Stimulated activated CD4-positive, alpha-beta T cell treated with anti-CD3 and anti-CD28 coated beads, Interleukin-12 subunit alpha, Interleukin-12 subunit beta, amount 100 ng/mL, for 4 hours (primary cell): ENCODE data around the gene MSH3.
"Not testable (repeated sequence)": the region's sequence is repeated elsewhere in the genome, so short reads cannot be mapped to it uniquely, and the experiment has no call there.

Experiments
- DNase-seq: peaks from one replicate; pipeline ENCODE4 v3.0.0-alpha.2; 2020

Gene MSH3

GRCh38 chr5:80759866-80760577 is 105.6 kb downstream of the MSH3 start:
- DNase-seq = no peak

DNA sequence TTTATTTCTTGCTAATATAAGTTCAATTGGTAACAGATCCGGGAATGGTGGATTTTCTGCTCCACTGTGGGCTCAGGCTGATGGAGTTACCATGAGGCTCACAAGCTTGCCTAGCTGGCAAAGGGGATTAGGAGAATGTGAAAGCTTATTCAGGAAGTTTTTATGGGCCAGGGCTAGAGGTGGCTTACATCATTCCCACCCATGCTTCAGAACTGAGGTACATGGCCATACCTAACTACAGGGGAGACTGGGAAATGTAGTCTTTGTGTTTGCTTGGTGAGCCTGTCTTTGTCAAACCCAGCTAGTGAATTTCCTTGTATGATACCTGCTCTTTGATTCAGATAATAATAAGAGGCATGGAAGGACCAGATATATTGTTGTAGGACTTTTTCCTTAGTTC is 106.2 kb downstream of the MSH3 start:
- no peak for DNase-seq

DNA sequence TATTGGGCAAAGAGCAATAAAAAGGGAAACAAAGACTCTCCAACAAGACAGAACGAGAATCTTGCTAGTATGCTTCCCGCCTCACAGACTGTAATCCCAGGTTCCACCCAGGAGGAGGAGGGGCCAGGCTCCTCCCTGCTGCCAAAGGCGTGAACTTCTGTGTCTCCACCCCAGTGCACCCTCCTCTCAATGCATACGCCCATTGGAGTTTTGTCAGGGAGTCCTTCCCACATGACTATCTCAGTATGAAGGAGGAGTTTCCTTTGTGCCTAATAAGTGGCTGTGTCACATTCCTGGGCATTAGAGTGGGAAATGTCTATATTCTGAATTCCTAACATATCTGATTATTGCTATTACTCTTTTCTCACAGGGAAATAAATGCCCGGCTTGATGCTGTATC is 106.7 kb downstream of the MSH3 start:
- DNase-seq = no peak

- no peak for DNase-seq
These were observed 107.5 kb downstream of the MSH3 start for GRCh38 chr5:80761966-80762365.

- no peak for DNase-seq
These were observed 108.1 kb downstream of the MSH3 start for GRCh38 chr5:80762573-80762972.

GRCh38 chr5:80763211-80763610 is 108.8 kb downstream of the MSH3 start:
- no peak for DNase-seq

DNA sequence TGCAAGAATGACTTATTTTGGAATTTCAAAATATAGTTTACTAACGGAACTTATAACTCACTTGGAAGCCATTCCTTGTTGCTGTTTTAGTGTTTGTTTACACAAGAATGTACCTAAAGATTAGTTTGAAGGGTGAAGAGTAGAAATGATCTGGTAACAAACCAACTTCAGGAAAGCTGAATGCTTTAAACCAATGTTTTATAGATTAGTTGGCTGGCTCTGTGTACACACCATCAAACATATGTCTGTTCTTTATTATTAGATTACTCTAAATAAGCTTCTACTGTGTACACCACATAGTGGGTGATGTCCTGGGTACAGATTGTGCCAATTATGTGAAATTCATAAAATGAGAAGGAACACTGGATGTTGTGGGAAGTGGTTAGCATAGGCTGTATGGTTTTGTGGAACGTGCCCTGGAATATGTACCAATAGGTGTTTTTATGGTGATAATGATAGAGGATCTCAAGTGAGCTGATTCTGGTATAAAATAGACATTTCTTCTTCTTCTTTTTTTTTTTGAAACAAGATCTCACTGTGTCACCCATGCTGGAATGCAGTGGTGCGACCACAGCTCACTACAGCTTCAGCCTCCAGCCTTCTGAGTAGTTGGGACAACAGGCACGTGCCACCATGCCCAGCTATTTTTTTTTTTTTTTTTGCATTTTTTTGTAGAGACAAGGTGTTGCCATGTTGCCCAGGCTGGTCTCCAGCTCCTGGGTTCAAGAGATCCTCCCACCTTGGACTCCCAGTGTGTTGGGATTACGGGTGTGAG is 109.6 kb downstream of the MSH3 start:
- no peak for DNase-seq

GRCh38 chr5:80764786-80765185 is 110.3 kb downstream of the MSH3 start:
- DNase-seq = no peak

- no peak for DNase-seq
These were observed 123.2 kb downstream of the MSH3 start for GRCh38 chr5:80777347-80778287.

- no peak for DNase-seq
These were observed 125.6 kb downstream of the MSH3 start for GRCh38 chr5:80780024-80780423.

DNA sequence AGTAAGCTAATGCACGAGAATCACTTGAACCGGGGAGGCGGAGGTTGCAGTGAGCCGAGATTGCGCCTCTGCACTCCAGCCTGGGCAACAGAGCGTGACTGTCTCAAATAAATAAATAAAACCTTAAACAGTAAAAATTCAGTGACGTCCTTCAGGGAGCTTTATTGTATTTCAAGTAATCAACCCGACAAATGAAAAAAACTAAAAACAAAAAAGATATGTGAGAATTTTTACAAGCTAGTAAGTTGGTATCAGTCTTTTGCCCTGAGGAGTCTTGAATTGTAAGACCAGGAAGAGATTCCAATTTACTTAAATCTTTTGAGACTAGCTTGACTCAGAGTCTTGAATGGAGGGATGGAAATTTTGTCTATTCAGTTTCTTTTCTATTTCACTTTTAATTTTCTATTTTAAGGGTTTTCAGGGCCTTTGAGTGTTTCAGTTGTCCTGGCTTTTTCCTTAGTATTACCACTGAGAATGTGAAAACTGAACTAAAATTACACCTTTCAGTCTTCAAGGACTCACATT is 126.4 kb downstream of the MSH3 start:
- DNase-seq = no peak

GRCh38 chr5:80781356-80781755 is 126.9 kb downstream of the MSH3 start:
- no peak for DNase-seq

DNA sequence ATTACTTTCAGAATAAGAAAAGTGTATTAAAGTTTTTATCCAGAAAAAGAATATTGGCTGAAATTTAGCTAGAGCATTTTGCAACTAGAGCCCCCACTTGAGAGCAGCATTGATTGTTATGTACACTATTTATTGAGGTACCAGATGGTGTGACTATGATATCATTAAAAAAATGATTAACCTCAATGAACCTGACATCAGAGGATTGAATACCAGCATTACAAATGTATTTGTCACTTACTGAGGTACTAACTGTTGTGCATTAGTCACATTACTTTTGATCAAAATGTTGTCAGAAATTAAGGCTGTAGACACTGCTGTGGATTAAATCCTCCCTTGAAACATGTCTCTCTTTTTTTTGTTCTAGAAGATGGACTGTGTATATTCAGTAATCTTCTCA is 128.2 kb downstream of the MSH3 start:
- no peak for DNase-seq

GRCh38 chr5:80783751-80784150 is 129.3 kb downstream of the MSH3 start:
- DNase-seq = not testable (repeated sequence)

- DNase-seq = no peak
These were observed 130.0 kb downstream of the MSH3 start for GRCh38 chr5:80784451-80784850.

DNA sequence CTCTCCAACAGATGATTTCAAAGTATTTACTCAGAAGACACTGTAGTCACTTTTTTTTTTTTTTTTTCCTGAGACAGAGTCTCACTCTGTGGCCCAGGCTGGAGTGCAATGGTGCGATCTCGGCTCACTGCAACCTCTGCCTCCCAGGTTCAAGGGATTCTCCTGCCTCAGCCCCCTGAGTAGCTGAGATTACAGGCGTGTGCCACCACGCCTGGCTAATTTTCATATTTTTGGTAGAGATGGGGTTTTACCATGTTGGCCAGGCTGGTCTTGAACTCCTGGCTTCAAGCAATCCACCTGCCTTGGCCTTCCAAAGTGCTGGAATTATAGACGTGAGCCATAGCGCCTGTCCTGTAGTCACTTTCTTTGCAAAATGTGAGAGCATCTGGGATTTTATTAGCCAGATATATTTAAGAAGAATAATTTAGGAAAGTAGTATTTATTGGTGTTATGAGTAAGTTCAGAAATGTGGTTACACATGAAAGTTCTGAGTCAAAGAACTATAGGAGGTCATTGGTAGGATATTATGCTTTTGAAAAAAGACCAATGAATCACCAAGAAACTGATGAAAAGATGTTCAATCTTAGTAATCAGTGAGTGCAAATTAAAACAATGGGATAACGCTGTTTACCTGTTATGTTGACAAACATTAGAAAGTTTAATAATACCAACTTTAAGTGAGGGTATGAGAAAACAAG is 135.0 kb downstream of the MSH3 start:
- DNase-seq = not testable (repeated sequence)

DNA sequence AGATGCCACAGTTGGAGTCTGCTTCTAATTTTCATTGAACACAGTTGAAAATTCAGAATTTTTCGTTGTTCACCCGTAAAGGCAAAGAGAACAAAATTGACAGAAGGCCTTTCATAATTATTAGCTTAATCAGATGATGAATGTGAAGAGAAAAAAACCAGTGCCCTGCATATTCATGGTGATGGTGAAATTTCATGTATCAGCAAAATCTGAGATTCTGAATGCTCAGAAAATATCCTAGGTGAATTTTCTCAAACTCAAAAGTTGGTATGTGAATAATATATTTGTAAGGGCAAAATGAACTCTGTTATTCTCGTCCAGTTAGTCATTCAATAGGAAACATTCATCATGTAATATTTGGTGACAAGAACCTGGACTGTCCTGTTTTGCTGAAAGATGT is 136.2 kb downstream of the MSH3 start:
- no peak for DNase-seq

DNA sequence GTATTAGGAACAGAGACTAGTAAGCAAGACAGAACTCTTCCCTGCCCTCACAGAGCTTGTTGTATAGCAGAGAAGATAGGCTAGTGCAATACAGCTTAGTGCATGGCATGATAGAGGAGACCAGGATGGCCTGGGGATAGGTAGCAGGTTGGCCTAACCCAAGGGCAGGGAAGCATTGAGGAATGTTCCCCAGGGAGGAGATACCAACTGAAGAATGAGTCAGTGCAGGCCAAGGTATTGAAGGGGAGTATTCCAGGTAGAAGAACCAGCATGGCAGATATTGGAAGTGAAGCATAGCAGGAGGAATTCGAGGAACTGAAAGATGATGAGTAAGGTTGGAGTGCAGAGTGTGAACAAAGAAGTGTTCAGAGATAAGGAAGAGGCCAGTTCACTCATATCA is 138.9 kb downstream of the MSH3 start:
- DNase-seq = no peak

DNA sequence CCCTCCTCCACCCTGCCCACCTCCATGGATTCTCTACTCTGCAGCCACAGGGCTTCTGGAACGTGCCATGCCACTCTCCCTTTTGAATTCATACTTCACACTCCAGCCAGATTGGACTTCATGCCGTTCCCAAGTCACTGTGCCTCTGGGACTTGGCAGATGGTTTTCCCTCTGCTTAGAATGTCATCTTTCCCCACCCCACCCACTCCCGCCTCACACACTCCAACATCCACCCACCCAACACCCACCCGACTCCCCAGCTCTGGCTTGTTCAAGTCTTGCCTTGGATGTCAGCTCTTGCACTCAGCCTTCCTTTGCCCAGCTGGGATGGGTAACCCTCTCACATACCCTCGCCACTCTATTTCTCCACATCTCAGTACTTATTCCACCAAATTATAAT is 142.4 kb downstream of the MSH3 start:
- DNase-seq = no peak

GRCh38 chr5:80797428-80798024 is 143.1 kb downstream of the MSH3 start:
- DNase-seq = no peak

GRCh38 chr5:80798166-80798565 is 143.7 kb downstream of the MSH3 start:
- no peak for DNase-seq

DNA sequence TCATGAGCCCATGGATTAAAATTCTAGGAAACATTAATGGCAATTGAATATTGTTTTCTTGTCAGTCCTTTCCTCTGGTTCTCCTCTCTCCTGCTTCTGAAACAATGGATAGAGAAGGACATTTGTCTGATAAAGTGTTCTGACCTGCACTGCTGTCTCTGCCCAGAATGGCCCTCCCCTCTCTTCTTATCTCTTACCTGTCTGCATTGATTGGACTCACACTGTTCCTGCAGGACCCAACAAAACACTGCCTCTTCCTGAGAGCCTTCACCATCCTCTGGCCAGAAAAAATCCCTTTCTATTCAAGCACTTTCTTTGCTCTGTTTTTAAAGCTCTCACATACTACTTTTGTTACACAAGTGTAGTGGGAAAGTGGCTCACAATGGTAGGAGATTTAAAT is 144.2 kb downstream of the MSH3 start:
- no peak for DNase-seq
